H1 (cell line): ENCODE data around the gene GAS6. TPM values are rescaled to one million over a fixed set of nuclear protein-coding genes. Genes with fewer than 3 reads are reported as not detected.

Source experiments
- CTCF ChIA-PET: fragments of 300-600 bp; sonication (Branson Sonifier 250); formaldehyde crosslinking; loops from one replicate; lab custom pipeline; 2021; ENCODE audit not compliant: partially characterized antibody; lab: Charles Lee
- POLR2A ChIA-PET: fragments of 300-600 bp; sonication (Branson Sonifier 250); formaldehyde crosslinking; loops from one replicate; lab custom pipeline; 2021; ENCODE audit warnings: inconsistent platforms; ENCODE audit not compliant: partially characterized antibody; lab: Charles Lee
- DNase-seq, 2 experiments: peaks; one replicate each; pipeline versions ENCODE4 v3.0.0 to v3.0.0-alpha.2; 2010 to 2022; ENCODE audit warnings: low spot score in 2 of 2, low read depth in 1 of 2, mixed read lengths in 1 of 2
- FAIRE-seq: peaks from 2 replicates; lab custom pipeline; 2011; peaks lifted over from hg19 to GRCh38; lab: Jason Lieb, UNC
- H2AFZ ChIP-seq: 2 replicates; pipeline ENCODE4 v1.8.1; 2012; ENCODE audit warnings: low read length, inconsistent platforms
- H2AK5ac ChIP-seq: 2 replicates; pipeline ENCODE4 v1.6.1; 2013; ENCODE audit warnings: low read depth, low read length
- H2BK120ac ChIP-seq: replicated peaks from 2 replicates; pipeline ENCODE3; 2013; ENCODE audit warnings: low read depth, low read length, inconsistent platforms
- H2BK12ac ChIP-seq: 2 replicates; pipeline ENCODE4 v1.6.1; 2013; ENCODE audit warnings: low read depth, low read length
- H2BK15ac ChIP-seq: 2 replicates; pipeline ENCODE4 v1.6.1; 2013; ENCODE audit warnings: low read length
- H2BK20ac ChIP-seq: 2 replicates; pipeline ENCODE4 v1.6.1; 2013; ENCODE audit warnings: low read length
- H2BK5ac ChIP-seq: 2 replicates; pipeline ENCODE4 v1.6.1; 2013; ENCODE audit warnings: low read depth, low read length
- H3K14ac ChIP-seq: 2 replicates; pipeline ENCODE4 v1.6.1; 2013; ENCODE audit warnings: inconsistent platforms; ENCODE audit not compliant: insufficient read length
- H3K18ac ChIP-seq: 2 replicates; pipeline ENCODE4 v1.6.1; 2013; ENCODE audit warnings: low read length; ENCODE audit errors: extremely low read depth
- H3K23ac ChIP-seq: 2 replicates; pipeline ENCODE4 v1.6.1; 2013; ENCODE audit warnings: inconsistent platforms; ENCODE audit not compliant: insufficient read length
- H3K23me2 ChIP-seq: 2 replicates; pipeline ENCODE4 v1.6.1; 2013; ENCODE audit warnings: low read depth, low read length
- H3K27ac ChIP-seq: 2 replicates; pipeline ENCODE4 v1.6.1; 2011; ENCODE audit warnings: low read depth, low read length, inconsistent platforms
- H3K27me3 ChIP-seq, 4 experiments: replicated peaks in 1 of 4; 1 replicate in 1 of 4; 2 replicates in 3 of 4; pipeline versions ENCODE4 v1.6.1 to v1.8.1; 2011 to 2013; ENCODE audit warnings: low read length in 3 of 4, mild to moderate bottlenecking in 3 of 4, inconsistent platforms in 2 of 4, mixed read lengths in 2 of 4, moderate library complexity in 1 of 4; ENCODE audit not compliant: control insufficient read depth in 3 of 4, insufficient read depth in 3 of 4; ENCODE audit errors: extremely low read depth in 1 of 4
- H3K36me3 ChIP-seq, 4 experiments: 2 replicates each; pipeline versions ENCODE4 v1.6.1 to v1.8.1; 2011 to 2013; ENCODE audit warnings: mild to moderate bottlenecking in 4 of 4, low read length in 3 of 4, moderate library complexity in 2 of 4, control low read depth in 1 of 4, inconsistent platforms in 1 of 4; ENCODE audit not compliant: insufficient read depth in 4 of 4, control insufficient read depth in 2 of 4
- H3K4ac ChIP-seq: replicated peaks from 2 replicates; pipeline ENCODE3; 2013; ENCODE audit warnings: low read length, low read depth, mixed read lengths, inconsistent platforms; ENCODE audit not compliant: insufficient read length
- H3K4me1 ChIP-seq, 4 experiments: replicated peaks in 1 of 4; 1 replicate in 1 of 4; 2 replicates in 3 of 4; pipeline versions ENCODE4 v1.6.1 to v1.8.1; 2011 to 2013; ENCODE audit warnings: low read length in 3 of 4, inconsistent platforms in 2 of 4, mixed read lengths in 1 of 4; ENCODE audit not compliant: insufficient read depth in 4 of 4, control insufficient read depth in 3 of 4
- H3K4me2 ChIP-seq, 2 experiments: 2 replicates each; pipeline versions ENCODE4 v1.6.1 to v1.8.1; 2011 to 2013; ENCODE audit warnings: low read depth in 2 of 2, low read length in 2 of 2, control low read depth in 1 of 2, inconsistent platforms in 1 of 2, mild to moderate bottlenecking in 1 of 2; ENCODE audit not compliant: insufficient read depth in 1 of 2
- H3K4me3 ChIP-seq, 4 experiments: fragments of 200-600, 300-600 bp in 1 of 4; sonication (generic), shearing (Covaris generic), sonication (Bioruptor Twin) in 1 of 4; 2 replicates each; pipeline versions ENCODE4 v1.5.1 to v1.8.1; 2011 to 2016; ENCODE audit warnings: low read length in 4 of 4, low read depth in 3 of 4, control low read depth in 2 of 4, inconsistent platforms in 2 of 4, mild to moderate bottlenecking in 2 of 4, mixed read lengths in 1 of 4, moderate library complexity in 1 of 4; ENCODE audit not compliant: insufficient read depth in 2 of 4; ENCODE audit errors: extremely low read depth in 1 of 4
- H3K56ac ChIP-seq: replicated peaks from 2 replicates; pipeline ENCODE3; 2013; ENCODE audit warnings: low read depth, mild to moderate bottlenecking, mixed read lengths, low read length, inconsistent platforms; ENCODE audit not compliant: insufficient read length
- H3K79me1 ChIP-seq: 2 replicates; pipeline ENCODE4 v1.6.1; 2013; ENCODE audit warnings: low read depth, low read length, control low read depth
- H3K79me2 ChIP-seq, 2 experiments: 2 replicates each; pipeline versions ENCODE4 v1.6.1 to v1.8.1; 2012 to 2013; ENCODE audit warnings: low read length in 2 of 2, mild to moderate bottlenecking in 2 of 2, inconsistent platforms in 1 of 2; ENCODE audit not compliant: insufficient read depth in 2 of 2, control insufficient read depth in 1 of 2
- H3K9ac ChIP-seq, 4 experiments: replicated peaks in 1 of 4; 1 replicate in 1 of 4; 2 replicates in 3 of 4; pipeline versions ENCODE4 v1.6.1 to v1.8.1; 2011 to 2013; ENCODE audit warnings: low read depth in 3 of 4, low read length in 3 of 4, control low read depth in 2 of 4, mild to moderate bottlenecking in 2 of 4, moderate library complexity in 2 of 4, inconsistent platforms in 1 of 4; ENCODE audit errors: extremely low read depth in 1 of 4
- H3K9me3 ChIP-seq, 2 experiments: 2 replicates each; pipeline versions ENCODE4 v1.6.1 to v1.8.1; 2012 to 2013; ENCODE audit warnings: mild to moderate bottlenecking in 2 of 2, moderate library complexity in 2 of 2, control low read depth in 1 of 2, inconsistent platforms in 1 of 2, low read depth in 1 of 2, low read length in 1 of 2, mixed read lengths in 1 of 2; ENCODE audit not compliant: insufficient read depth in 2 of 2
- H4K20me1 ChIP-seq, 2 experiments: replicated peaks in 1 of 2; 2 replicates each; pipeline versions ENCODE3 to v1.8.1; 2011 to 2013; ENCODE audit warnings: inconsistent platforms in 2 of 2, low read length in 2 of 2, mild to moderate bottlenecking in 1 of 2; ENCODE audit not compliant: insufficient read depth in 2 of 2, control insufficient read depth in 1 of 2
- H4K5ac ChIP-seq: 2 replicates; pipeline ENCODE4 v1.6.1; 2013; ENCODE audit warnings: low read length, low read depth, mixed read lengths, inconsistent platforms; ENCODE audit not compliant: insufficient read length
- H4K8ac ChIP-seq: 2 replicates; pipeline ENCODE4 v1.8.0; 2013; ENCODE audit warnings: mild to moderate bottlenecking, moderate library complexity, low read length, inconsistent platforms; ENCODE audit not compliant: insufficient read depth; ENCODE audit errors: extremely low read depth
- H4K91ac ChIP-seq: replicated peaks from 2 replicates; pipeline ENCODE3; 2013; ENCODE audit warnings: low read length, mixed read lengths, inconsistent platforms; ENCODE audit not compliant: insufficient read length
- BRCA1 ChIP-seq: IDR thresholded peaks from 2 replicates; pipeline ENCODE4 v1.6.1; 2012; ENCODE audit warnings: low read depth, low read length, improper control_type of control experiment
- CTBP2 ChIP-seq: IDR thresholded peaks from 2 replicates; pipeline ENCODE4 v1.7.0; 2011; ENCODE audit warnings: borderline replicate concordance, mild to moderate bottlenecking, moderate library complexity, mixed read lengths, low read length; ENCODE audit not compliant: insufficient read depth, insufficient read length
- GABPA ChIP-seq: IDR thresholded peaks from 2 replicates; pipeline ENCODE4 v1.6.1; 2011; ENCODE audit warnings: mild to moderate bottlenecking, low read length, moderate library complexity, borderline replicate concordance; ENCODE audit not compliant: insufficient read depth
- MAFK ChIP-seq: IDR thresholded peaks from 2 replicates; pipeline ENCODE4 v1.6.1; 2012; ENCODE audit warnings: low read depth, mild to moderate bottlenecking, improper control_type of control experiment, low read length
- NANOG ChIP-seq: IDR thresholded peaks from 2 replicates; pipeline ENCODE4 v1.6.1; 2011; ENCODE audit warnings: low read length, low read depth, mild to moderate bottlenecking, inconsistent platforms; ENCODE audit not compliant: insufficient read depth, poor library complexity, severe bottlenecking
- NRF1 ChIP-seq: IDR thresholded peaks from 2 replicates; pipeline ENCODE4 v1.6.1; 2011; ENCODE audit warnings: mild to moderate bottlenecking, low read depth, low read length, improper control_type of control experiment
- RAD21 ChIP-seq, 2 experiments: IDR thresholded peaks in 1 of 2; conservative IDR thresholded peaks in 1 of 2; 2 replicates each; pipeline ENCODE4 v1.6.1; 2011; ENCODE audit warnings: low read depth in 2 of 2, low read length in 2 of 2, improper control_type of control experiment in 1 of 2, inconsistent platforms in 1 of 2, mild to moderate bottlenecking in 1 of 2, moderate library complexity in 1 of 2
- RFX5 ChIP-seq: IDR thresholded peaks from 2 replicates; pipeline ENCODE4 v1.6.1; 2011; ENCODE audit warnings: low read depth, low read length, improper control_type of control experiment, borderline replicate concordance
- RXRA ChIP-seq: IDR thresholded peaks from 2 replicates; pipeline ENCODE4 v1.6.1; 2011; ENCODE audit warnings: low read depth, mild to moderate bottlenecking, low read length, moderate library complexity; ENCODE audit not compliant: insufficient read depth
- SIN3A ChIP-seq, 2 experiments: IDR thresholded peaks in 1 of 2; conservative IDR thresholded peaks in 1 of 2; 2 replicates each; pipeline ENCODE4 v1.6.1; 2011 to 2012; ENCODE audit warnings: low read length in 2 of 2, improper control_type of control experiment in 1 of 2, low read depth in 1 of 2, mild to moderate bottlenecking in 1 of 2
- SIRT6 ChIP-seq: IDR thresholded peaks from one replicate; pipeline ENCODE4 v1.7.1; 2012; ENCODE audit warnings: low read length, inconsistent platforms
- SIX5 ChIP-seq: IDR thresholded peaks from 2 replicates; pipeline ENCODE4 v1.6.1; 2011; ENCODE audit warnings: mild to moderate bottlenecking, low read depth, low read length
- SP4 ChIP-seq: IDR thresholded peaks from 2 replicates; pipeline ENCODE4 v1.6.1; 2012; ENCODE audit warnings: low read length, inconsistent platforms
- TAF1 ChIP-seq: IDR thresholded peaks from 2 replicates; pipeline ENCODE4 v1.6.1; 2011; ENCODE audit warnings: mild to moderate bottlenecking, low read depth, low read length
- WGBS, 2 experiments: shearing (Covaris generic) in 1 of 2; methylation state at CpG; one replicate each; pipeline versions ENCODE4 v1.1.6 to v1.1.7; 2013 to 2015; ENCODE audit warnings: low lambda C conversion rate in 2 of 2, mixed read lengths in 2 of 2, inconsistent platforms in 1 of 2, low coverage in 1 of 2, missing lambda C conversion rate in 1 of 2; ENCODE audit not compliant: insufficient replicate concordance in 2 of 2, insufficient coverage in 1 of 2, insufficient read length in 1 of 2; ENCODE audit errors: extremely low coverage in 1 of 2, missing lambda C conversion rate in 1 of 2; 5-methylcytosine and 5-hydroxymethylcytosine counted together
- polyA plus RNA-seq, 7 experiments: library from polyadenylated mRNA; depleted of rRNA in 3 of 7; stranded (reverse) in 5 of 7; unstranded in 2 of 7; fragments of >200 nt in 5 of 7; fragments of 200-250 nt in 2 of 7; gene quantifications; 1 replicate in 5 of 7; 2 replicates in 1 of 7; 4 replicates in 1 of 7; pipeline versions ENCODE4 v1.2.1 to v1.2.3, GENCODE V29; 2011 to 2013; ENCODE audit warnings: missing spikeins in 2 of 7, mixed read lengths in 2 of 7
- total RNA-seq: library from RNA; stranded (reverse); fragmentation: NEBNext Ultra II Directional; extraction: Animal tissue kit (Norgen Biotek cat#: 25700); gene quantifications from 2 replicates; pipeline ENCODE4 v1.2.1, GENCODE V29; 2021

Gene GAS6
- total and polyA plus RNA-seq, 2 of the 8 experiments (the other 6 are each of a cell fraction or from before 2014, with no cell fraction given) = 18.6 to 31.0 TPM

- Histone ChIP-seq H3K23ac (no peak overlapping the region), H3K4me1 (no peaks in the 10 kb centered on the region), H2BK15ac (no peak overlapping the region), H2BK12ac (no peak overlapping the region), H3K23me2 (no peaks in the 10 kb centered on the region; the same call in 1 of the 2 replicates), H4K5ac (no peak overlapping the region), H4K91ac (no peak overlapping the region), H3K79me2 (no peaks in the 10 kb centered on the region), H4K8ac (no peak overlapping the region; the same call in 1 of the 2 replicates), H3K27me3 (no peaks in the 10 kb centered on the region; a peak in 1 of 7 replicates), H3K4me3 (no peak overlapping the region), H2AFZ (no peak overlapping the region), H3K9me3 (peaks cover 0 to 2% of the 10 kb centered on the region in 2 experiments; a peak in 3 of 4 replicates), H3K14ac (no peak overlapping the region), H3K18ac (no peak overlapping the region), H4K20me1 (no peaks in the 10 kb centered on the region), H2BK20ac (no peak overlapping the region), H3K4me2 (no peak overlapping the region), H2BK5ac (no peak overlapping the region), H2BK120ac (no peak overlapping the region), H2AK5ac (no peak overlapping the region), H3K79me1 (no peaks in the 10 kb centered on the region), H3K27ac (no peak overlapping the region), H3K36me3 (no peaks in the 10 kb centered on the region), H3K56ac (no peak overlapping the region), H3K9ac (no peak overlapping the region), H3K4ac (no peak overlapping the region)
- no peak for FAIRE-seq
- ChIA-PET POLR2A (no interaction called here), CTCF (interaction anchor here (1.0 to 1.2 kb wide), 2 partner anchors 28 to 94 kb away, joined by 3 to 4 read pairs; no protein-coding TSS in a partner anchor)
- WGBS, 2 experiments = 90% methylated on average over 9 of the region's 9 CpGs; no CpG with 5 or more reads in 1 of the 2 experiments
- no peak for DNase-seq
- no peak for TF ChIP-seq SP4
- no peak for TF ChIP-seq NRF1
- no peak for TF ChIP-seq GABPA
- no peak for TF ChIP-seq MAFK
- TF ChIP-seq RXRA = no peak
- no peak for TF ChIP-seq NANOG
- TF ChIP-seq SIN3A (conservative IDR thresholded peaks at IDR 0.05 in 1 of 2, IDR thresholded peaks at IDR 0.05 in 1 of 2; ENCODE audit: low read depth in 1 of 2, low read length in 2 of 2) = no peak
- no peak for TF ChIP-seq TAF1
- no peak for TF ChIP-seq SIRT6
- no peak for TF ChIP-seq RFX5
- TF ChIP-seq RAD21 (IDR thresholded peaks at IDR 0.05 in 1 of 2, conservative IDR thresholded peaks at IDR 0.05 in 1 of 2; ENCODE audit: low read depth in 2 of 2, low read length in 2 of 2) = no peak
- no peak for TF ChIP-seq BRCA1
- TF ChIP-seq SIX5 = no peak
- no peak for TF ChIP-seq CTBP2
These were observed 37.8 kb upstream of the GAS6 start for GRCh38 chr13:113901642-113902041.
